Upper lobe of right lung (tissue), 1 donor: ENCODE measurements around the gene CNPY1. TPM values are rescaled to one million over a fixed set of nuclear protein-coding genes. Genes with fewer than 3 reads are reported as not detected.
A peak's percentile ranks its signal among the peaks of the same experiment; 100 is the strongest.

Experiments
- ATAC-seq: fragments of 200-7000 bp; cut with Tn5 transposase; one replicate; pipeline ENCODE4 v1.9.1; 2020; ENCODE audit warnings: mild to moderate bottlenecking, moderate library complexity
- DNase-seq: peaks from one replicate; pipeline ENCODE4 v3.0.0-alpha.2; 2020
- H3K27ac ChIP-seq: fragments of 200-600 bp; one replicate; pipeline ENCODE4 v1.8.0; 2022
- H3K27me3 ChIP-seq: fragments of 200-600 bp; one replicate; pipeline ENCODE4 v1.8.0; 2022; ENCODE audit warnings: mild to moderate bottlenecking
- H3K36me3 ChIP-seq: fragments of 200-600 bp; one replicate; pipeline ENCODE4 v1.8.0; 2022
- H3K4me1 ChIP-seq: fragments of 200-600 bp; one replicate; pipeline ENCODE4 v1.8.0; 2022
- H3K4me3 ChIP-seq: fragments of 200-600 bp; one replicate; pipeline ENCODE4 v1.8.0; 2022; ENCODE audit warnings: mild to moderate bottlenecking
- H3K9me3 ChIP-seq: fragments of 200-600 bp; one replicate; pipeline ENCODE4 v1.8.0; 2022
- intact Hi-C: fragments of 100-400 bp; cut with DNase I; formaldehyde crosslinking; loops from one replicate; pipeline ENCODE4 v1.11.0; 2022
- total RNA-seq: library from RNA; stranded (reverse); fragmentation: NEBNext Ultra II Directional; extraction: Animal tissue kit (Norgen Biotek cat#: 25700); gene quantifications from one replicate; pipeline ENCODE4 v1.2.1, GENCODE V29; 2021
- TF ChIP-seq, protein P1 (sequence below): fragments of 200-600 bp; IDR thresholded peaks from one replicate; pipeline ENCODE4 v1.8.0; 2022; ENCODE audit warnings: antibody characterized with exemption
- donor health status: DM: no; HTN: yes; CAD: no; lungs with severe emphysema.

The CNPY1 gene
- total RNA-seq, 1 donor from 2014 or later: not detected

DNA sequence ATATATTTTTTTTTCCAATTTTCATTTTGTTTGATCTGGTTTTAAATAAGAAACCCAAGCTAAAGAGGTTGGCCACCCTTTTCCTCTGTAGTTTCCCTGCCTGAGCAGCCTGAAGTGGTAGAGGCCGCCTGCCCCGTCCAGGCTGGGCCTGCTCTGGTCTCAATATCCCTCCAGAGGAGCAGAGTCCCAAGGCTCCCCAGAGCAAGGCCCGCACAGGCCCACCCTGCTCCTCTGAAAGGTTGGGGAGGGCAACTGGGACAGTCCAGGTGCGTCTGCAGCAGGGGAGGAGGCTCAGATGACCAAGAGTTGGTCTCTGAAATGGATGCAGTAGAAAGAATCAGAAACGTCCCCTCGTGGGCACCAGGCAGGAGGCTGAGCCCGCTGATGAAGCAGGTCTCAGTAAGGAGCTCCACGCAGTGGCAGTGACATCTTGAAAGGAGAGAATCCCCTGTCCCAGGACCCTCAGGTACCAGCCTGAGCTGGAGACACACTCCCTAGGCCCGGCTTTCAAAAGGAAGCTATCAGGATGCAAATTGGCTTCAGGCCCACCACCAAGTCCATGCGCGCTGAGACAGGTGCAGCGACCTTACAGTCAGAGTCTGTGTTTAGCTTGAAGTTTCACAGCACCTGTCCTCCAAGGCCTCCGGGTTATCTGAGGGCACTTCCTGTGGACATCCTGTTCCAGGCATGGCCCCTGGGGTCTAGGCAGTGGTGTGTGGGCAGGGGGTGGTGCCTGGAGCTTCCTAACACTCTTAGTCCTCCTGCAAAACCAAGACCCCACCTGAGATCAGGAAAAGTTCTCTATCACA, 50.7 kb downstream of the CNPY1 start:
- Histone ChIP-seq H3K4me3 (no peak overlapping the region), H3K27me3 (peaks cover 38% of the 10 kb centered on the region), H3K4me1 (peaks cover under 1% of the 10 kb centered on the region), H3K27ac (no peak overlapping the region), H3K36me3 (no peaks in the 10 kb centered on the region), H3K9me3 (no peaks in the 10 kb centered on the region)
- ATAC-seq (no peak), DNase-seq (no peak)
- intact Hi-C loops: no loop called here
- TF ChIP-seq, protein P1, sequence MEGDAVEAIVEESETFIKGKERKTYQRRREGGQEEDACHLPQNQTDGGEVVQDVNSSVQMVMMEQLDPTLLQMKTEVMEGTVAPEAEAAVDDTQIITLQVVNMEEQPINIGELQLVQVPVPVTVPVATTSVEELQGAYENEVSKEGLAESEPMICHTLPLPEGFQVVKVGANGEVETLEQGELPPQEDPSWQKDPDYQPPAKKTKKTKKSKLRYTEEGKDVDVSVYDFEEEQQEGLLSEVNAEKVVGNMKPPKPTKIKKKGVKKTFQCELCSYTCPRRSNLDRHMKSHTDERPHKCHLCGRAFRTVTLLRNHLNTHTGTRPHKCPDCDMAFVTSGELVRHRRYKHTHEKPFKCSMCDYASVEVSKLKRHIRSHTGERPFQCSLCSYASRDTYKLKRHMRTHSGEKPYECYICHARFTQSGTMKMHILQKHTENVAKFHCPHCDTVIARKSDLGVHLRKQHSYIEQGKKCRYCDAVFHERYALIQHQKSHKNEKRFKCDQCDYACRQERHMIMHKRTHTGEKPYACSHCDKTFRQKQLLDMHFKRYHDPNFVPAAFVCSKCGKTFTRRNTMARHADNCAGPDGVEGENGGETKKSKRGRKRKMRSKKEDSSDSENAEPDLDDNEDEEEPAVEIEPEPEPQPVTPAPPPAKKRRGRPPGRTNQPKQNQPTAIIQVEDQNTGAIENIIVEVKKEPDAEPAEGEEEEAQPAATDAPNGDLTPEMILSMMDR: no peak

GRCh38 chr7:155494551-155494950, 51.8 kb downstream of the CNPY1 start:
- TF ChIP-seq, protein P1: no peak
- ATAC-seq (no peak), DNase-seq (no peak)
- Histone ChIP-seq H3K27ac (no peak overlapping the region), H3K36me3 (no peaks in the 10 kb centered on the region), H3K4me1 (peaks cover 7% of the 10 kb centered on the region), H3K27me3 (peaks cover 29% of the 10 kb centered on the region), H3K9me3 (no peaks in the 10 kb centered on the region), H3K4me3 (no peak overlapping the region)
- intact Hi-C loops: no loop called here

- Histone ChIP-seq H3K4me3 (no peak overlapping the region), H3K9me3 (no peaks in the 10 kb centered on the region), H3K27ac (no peak overlapping the region), H3K4me1 (peaks cover 7% of the 10 kb centered on the region), H3K27me3 (peaks cover 29% of the 10 kb centered on the region), H3K36me3 (no peaks in the 10 kb centered on the region)
- DNase-seq (no peak), ATAC-seq (no peak)
- intact Hi-C loops: no loop called here
- TF ChIP-seq, protein P1: no peak
Observed at GRCh38 chr7:155493744-155494538, 52.4 kb downstream of the CNPY1 start.

DNA sequence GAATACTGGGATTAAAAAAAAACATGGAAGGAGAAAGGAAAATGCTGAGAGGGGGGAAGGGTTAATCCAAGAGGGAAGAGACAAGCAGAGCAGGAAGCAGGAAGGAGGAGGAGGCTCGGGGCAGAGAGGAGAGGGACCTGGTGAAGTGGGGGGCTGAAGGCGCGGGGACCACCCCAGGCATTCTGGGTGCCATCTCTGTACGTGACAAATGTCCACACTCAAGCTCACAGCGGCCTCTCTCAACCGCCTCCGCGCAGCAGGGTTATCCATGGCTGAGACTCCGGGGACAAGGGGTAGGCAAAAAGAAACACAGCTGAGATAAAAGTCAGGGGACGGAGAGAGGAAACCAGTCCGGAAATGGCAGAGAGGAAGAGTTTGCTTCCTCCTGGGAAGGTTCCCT, 54.5 kb downstream of the CNPY1 start:
- Histone ChIP-seq H3K36me3 (no peaks in the 10 kb centered on the region), H3K27me3 (peaks cover 19% of the 10 kb centered on the region), H3K4me3 (no peak overlapping the region), H3K9me3 (no peaks in the 10 kb centered on the region), H3K4me1 (peaks cover 7% of the 10 kb centered on the region), H3K27ac (no peak overlapping the region)
- intact Hi-C loops: no loop called here
- TF ChIP-seq, protein P1: no peak
- no peak for ATAC-seq
- no peak for DNase-seq

DNA sequence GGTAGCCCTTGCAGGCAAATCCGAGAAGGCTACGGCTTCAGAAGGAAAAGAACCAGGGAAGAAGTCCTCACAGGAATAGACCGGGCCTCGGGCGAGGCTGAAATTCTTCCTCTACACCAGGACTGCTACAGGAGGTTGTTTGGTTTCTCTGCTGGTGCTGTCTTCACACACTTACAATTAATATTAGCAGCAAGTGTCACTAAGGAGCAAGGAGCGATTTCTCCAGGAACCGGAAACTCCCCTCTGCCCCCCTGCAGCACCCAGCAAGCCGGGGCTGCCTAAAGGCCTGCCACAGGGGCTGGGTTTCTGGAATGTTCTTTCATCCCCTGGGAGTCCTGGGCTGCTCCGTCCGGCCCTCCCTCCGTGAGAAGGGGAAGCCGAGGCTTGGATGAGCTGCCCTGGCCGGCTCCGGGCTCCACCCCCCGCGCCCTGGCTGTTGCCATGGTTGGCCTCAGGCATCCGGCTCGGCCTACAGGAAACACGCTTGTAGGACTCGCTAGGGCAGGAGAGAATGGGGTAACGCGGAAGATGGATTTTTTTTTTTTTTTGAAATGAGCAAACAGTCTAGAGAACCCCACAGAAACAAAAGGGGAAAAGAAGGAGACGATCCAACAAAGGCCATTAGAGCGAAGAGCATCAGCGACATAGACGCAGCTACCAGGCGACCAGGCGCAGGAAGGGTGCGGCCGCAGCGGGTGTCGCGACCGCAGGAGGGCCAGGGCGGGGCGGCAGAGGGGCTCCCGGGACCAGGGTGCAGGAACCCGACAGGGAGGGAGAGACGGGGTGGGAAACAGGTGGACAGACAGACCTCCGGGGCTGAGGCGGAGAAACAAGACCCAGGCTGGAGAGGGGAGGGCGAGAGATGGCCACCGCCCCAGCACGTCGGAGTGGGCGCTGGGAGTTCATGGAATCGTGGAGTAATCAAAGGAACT, 55.4 kb downstream of the CNPY1 start:
- TF ChIP-seq, protein P1: no peak
- intact Hi-C loops: no loop called here
- H3K27ac ChIP-seq: peak overlapping the region; percentile 14
- no peaks in the 10 kb centered on the region for H3K9me3 ChIP-seq
- ATAC-seq (peak; percentile 82), DNase-seq (peak; percentile 82)
- no peaks in the 10 kb centered on the region for H3K36me3 ChIP-seq
- H3K4me3 ChIP-seq: peak overlapping the region; percentile 52
- peaks cover 7% of the 10 kb centered on the region for H3K4me1 ChIP-seq
- H3K27me3 ChIP-seq: peaks cover 19% of the 10 kb centered on the region
